Panc1 (cell line): ENCODE data around the gene ERVFRD-1.

Source experiments
- CTCF ChIP-seq: fragments of 450-650 bp; IDR thresholded peaks from 2 replicates; pipeline ENCODE4 v1.5.1; 2017; ENCODE audit warnings: mild to moderate bottlenecking
- POLR2AphosphoS5 ChIP-seq: IDR thresholded peaks from 2 replicates; pipeline ENCODE4 v1.6.1; 2012; ENCODE audit warnings: mild to moderate bottlenecking, low read depth, low read length, moderate library complexity
- SIN3A ChIP-seq: IDR thresholded peaks from 2 replicates; pipeline ENCODE4 v1.6.1; 2012; ENCODE audit warnings: low read depth, mild to moderate bottlenecking, low read length, moderate library complexity, borderline replicate concordance; ENCODE audit not compliant: insufficient read depth
- TCF7L2 ChIP-seq: IDR thresholded peaks from 2 replicates; pipeline ENCODE4 v1.6.1; 2011; ENCODE audit warnings: mild to moderate bottlenecking, low read depth, low read length, inconsistent platforms
- TF ChIP-seq, protein P1 (sequence below), 2 experiments: IDR thresholded peaks; 2 replicates each; pipeline ENCODE4 v1.6.1; 2011 to 2012; ENCODE audit warnings: low read depth in 2 of 2, control low read depth in 1 of 2, low read length in 1 of 2, mild to moderate bottlenecking in 1 of 2, moderate library complexity in 1 of 2; ENCODE audit not compliant: insufficient read depth in 1 of 2

DNA sequence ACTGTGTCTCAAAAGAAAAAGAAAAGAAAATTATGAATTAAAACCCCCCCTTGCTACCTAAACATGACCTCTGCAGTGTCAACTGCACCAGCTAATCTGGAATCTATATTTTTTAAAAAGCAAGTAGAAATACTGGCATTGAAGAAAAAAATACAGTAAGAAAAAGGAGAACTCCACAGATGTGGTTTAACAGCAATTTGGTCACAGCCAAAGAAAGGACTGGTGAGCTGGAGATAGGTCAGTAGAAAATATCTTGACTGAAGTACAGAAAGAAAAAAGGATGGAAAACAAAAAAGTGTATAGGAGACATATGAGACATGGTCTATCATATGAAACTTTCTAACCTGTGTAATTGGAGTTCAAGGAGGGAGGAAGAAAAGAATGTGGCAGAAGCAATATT is 44.1 kb upstream of the ERVFRD-1 start:
- no peak for TF ChIP-seq CTCF
- no peak for TF ChIP-seq POLR2AphosphoS5
- TF ChIP-seq, protein P1, sequence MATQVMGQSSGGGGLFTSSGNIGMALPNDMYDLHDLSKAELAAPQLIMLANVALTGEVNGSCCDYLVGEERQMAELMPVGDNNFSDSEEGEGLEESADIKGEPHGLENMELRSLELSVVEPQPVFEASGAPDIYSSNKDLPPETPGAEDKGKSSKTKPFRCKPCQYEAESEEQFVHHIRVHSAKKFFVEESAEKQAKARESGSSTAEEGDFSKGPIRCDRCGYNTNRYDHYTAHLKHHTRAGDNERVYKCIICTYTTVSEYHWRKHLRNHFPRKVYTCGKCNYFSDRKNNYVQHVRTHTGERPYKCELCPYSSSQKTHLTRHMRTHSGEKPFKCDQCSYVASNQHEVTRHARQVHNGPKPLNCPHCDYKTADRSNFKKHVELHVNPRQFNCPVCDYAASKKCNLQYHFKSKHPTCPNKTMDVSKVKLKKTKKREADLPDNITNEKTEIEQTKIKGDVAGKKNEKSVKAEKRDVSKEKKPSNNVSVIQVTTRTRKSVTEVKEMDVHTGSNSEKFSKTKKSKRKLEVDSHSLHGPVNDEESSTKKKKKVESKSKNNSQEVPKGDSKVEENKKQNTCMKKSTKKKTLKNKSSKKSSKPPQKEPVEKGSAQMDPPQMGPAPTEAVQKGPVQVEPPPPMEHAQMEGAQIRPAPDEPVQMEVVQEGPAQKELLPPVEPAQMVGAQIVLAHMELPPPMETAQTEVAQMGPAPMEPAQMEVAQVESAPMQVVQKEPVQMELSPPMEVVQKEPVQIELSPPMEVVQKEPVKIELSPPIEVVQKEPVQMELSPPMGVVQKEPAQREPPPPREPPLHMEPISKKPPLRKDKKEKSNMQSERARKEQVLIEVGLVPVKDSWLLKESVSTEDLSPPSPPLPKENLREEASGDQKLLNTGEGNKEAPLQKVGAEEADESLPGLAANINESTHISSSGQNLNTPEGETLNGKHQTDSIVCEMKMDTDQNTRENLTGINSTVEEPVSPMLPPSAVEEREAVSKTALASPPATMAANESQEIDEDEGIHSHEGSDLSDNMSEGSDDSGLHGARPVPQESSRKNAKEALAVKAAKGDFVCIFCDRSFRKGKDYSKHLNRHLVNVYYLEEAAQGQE (IDR thresholded peaks at IDR 0.05; ENCODE audit: insufficient read depth in 1 of 2, low read depth in 2 of 2, low read length in 1 of 2) = no peak
- TF ChIP-seq TCF7L2 = no peak
- no peak for TF ChIP-seq SIN3A
